ENCODE data around the gene RIT2.

Gene RIT2

DNA sequence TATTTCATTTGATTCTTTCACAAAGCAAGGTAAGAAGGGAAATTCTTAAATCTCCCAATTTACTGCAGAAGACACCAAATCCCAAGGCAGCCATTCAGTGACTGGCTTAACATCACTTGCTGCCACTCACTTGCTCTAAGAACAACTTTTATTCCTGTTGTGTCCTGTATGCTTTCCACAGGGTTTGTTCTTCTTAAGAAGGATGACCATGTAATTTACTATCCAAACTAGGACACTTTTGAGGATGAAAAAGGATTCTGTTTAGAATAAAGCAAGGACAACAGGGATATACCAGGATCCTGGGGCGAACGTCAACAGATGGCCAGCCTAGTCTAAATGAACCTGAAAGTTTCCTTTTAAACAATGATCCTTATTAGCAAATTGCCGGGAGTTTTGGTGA is 34.8 kb downstream of the RIT2 start:
- DNase-seq: no peak

GRCh38 chr18:43079422-43079821 is 36.1 kb downstream of the RIT2 start:
- no peak for DNase-seq

GRCh38 chr18:43078478-43079092 is 36.9 kb downstream of the RIT2 start:
- DNase-seq: no peak

DNA sequence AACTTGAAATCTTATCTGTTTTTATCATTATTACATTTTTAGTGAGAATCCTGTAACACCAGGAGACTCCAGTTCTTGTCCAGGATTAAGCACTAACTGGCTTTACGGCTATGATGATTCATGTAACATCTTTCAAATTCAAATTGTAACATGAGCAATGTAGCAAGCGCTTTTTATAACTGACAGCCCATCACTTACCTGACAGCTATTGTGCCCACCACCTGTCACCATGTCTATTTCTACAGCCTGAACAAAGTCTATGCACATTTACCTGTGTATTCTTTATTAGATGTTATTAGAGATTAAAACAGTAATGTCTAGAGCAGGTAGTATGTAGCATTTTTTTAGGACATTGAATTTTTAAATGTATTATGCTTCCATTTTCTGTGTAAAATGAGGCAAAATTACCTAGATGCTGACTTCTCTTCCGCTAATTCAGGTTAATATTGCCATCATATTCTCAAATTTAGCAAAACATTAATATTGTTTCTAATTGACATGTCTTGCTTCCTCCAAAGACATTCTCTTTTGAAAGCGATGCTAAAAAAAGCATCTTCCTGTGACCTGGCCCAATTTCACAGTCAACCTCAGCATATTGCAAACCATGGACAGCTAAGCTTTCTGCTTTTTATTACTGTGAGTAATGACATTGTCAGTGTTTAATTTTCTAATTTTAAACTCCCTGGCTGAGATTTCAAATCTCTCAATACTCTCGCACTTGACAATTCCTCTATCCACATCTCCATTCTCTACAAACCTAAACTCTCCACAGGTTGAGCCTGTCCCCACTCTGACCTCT is 37.8 kb downstream of the RIT2 start:
- DNase-seq: no peak

- DNase-seq: no peak
Measured at GRCh38 chr18:43073771-43074170, 41.7 kb downstream of the RIT2 start.

DNA sequence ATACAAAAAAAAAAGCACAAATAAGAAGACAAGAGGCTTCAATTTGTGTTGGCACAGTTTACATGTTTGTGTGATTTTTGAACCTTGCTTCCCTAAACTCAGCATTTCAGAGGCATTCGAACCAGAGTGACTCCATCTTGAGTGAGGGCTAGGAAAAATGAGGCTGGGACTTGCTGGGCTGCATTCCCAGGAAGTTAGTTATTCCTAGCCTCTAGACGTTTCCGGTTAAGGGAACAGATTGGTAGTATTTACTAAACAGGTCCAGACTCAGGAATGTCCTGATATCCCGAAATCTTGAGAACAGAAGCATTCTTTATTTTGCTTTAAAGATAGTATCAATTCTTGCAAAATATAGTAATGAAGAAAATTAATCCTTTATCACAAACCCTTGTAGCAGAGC is 46.7 kb downstream of the RIT2 start:
- DNase-seq: no peak

- no peak for DNase-seq
Measured at GRCh38 chr18:43067570-43067969, 47.9 kb downstream of the RIT2 start.

- DNase-seq: no peak
Measured at GRCh38 chr18:43061816-43062215, 53.7 kb downstream of the RIT2 start.

DNA sequence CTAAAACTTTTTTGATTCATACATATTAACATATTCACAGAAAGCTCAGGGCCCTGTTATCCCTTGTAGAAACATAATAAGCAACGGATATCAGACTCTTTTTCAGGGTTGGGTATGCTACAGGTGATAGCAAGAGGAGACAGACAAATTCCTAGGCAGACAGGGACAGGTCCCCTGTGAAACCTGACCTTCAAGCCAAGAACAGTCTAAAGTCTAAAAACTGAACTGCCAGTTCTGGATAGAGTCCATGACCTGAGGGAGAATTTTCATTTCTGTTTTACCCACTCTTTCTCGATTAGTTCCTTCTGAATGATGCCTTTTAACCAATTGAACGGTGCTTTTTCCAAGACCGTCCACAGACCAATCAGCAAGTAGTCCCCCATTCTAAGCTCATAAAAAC is 54.2 kb downstream of the RIT2 start:
- DNase-seq: no peak

DNA sequence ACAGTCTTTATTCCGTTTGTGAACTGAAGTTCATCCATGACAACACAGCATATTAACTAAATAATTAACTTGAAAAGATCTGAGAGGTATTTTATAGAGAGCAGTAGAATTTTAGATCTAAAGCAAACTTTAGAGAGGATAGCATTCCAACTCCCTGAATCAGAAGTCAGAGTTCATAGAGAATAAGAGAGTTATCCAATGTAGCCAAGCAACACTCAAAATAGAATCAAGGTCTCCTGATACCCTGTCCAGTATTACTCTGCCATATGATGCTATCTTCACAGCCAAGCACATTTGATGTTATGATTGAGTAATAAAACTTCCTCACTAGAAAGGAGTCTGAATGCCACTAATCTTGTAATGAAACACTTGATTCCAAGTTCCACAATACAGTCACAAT is 55.5 kb downstream of the RIT2 start:
- DNase-seq: no peak

- no peak for DNase-seq
Measured at GRCh38 chr18:43054815-43055519, 60.5 kb downstream of the RIT2 start.

- no peak for DNase-seq
Measured at GRCh38 chr18:43049021-43049420, 66.5 kb downstream of the RIT2 start.

- DNase-seq: no peak
Measured at GRCh38 chr18:43046322-43046721, 69.2 kb downstream of the RIT2 start.

- DNase-seq: no peak
Measured at GRCh38 chr18:43043626-43044025, 71.9 kb downstream of the RIT2 start.

GRCh38 chr18:43040281-43040680 is 75.2 kb downstream of the RIT2 start:
- DNase-seq: no peak

DNA sequence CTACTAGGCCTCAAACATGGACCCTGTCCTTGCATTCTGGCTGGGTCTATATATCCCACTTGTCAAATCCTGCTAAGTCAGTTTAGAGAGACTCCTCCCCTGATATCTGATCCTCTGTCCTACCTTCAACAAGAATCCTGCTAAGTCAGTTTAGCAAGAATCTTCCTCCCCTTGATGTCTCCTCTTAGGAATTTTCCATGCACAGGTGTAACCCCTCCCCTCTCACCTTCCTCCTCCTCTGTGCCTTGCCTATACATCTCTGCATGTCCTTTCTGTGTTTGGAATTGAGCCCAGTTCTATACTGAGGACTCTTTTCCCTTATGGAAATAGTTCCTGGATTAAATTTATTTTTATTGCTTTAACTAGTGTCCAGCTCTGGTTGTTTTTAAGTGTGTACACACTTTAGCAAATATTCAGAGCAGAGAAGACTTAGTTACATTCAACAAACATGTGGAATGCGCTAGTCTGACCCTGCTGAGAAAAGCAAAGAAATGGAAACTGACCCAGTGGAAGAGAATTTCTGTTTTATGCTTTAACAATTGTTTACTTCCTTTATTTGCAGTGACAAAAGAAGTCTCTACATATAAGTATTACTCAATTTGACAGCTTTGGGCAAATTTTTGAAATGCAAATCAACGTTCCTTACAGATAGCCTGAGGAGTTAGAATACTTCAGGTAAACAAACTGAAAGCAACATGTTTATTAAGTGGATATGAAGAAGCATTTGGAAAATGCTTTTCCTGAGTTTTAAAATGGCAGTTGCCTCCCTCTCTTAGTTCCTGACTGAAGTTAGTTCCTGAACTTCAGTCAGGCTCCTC is 80.6 kb downstream of the RIT2 start:
- no peak for DNase-seq

DNA sequence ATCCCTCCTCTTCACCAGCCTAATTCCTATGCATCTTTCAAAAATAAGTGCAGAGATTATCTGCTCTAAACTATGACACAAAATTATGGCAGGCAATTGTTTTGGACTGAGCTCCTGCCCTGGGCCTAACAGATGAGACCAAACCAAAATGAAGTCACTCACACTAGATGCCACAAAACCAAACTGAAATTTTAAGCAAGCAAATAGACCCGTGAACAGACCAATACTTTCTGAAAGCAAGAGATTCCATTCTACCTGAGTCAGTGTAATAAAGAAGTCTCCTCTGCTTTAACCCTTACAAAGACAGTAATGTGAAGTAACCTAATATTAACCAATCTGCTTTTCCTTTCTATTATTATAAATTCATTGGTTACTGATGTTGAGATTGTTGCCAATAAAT is 84.3 kb downstream of the RIT2 start:
- DNase-seq: no peak

DNA sequence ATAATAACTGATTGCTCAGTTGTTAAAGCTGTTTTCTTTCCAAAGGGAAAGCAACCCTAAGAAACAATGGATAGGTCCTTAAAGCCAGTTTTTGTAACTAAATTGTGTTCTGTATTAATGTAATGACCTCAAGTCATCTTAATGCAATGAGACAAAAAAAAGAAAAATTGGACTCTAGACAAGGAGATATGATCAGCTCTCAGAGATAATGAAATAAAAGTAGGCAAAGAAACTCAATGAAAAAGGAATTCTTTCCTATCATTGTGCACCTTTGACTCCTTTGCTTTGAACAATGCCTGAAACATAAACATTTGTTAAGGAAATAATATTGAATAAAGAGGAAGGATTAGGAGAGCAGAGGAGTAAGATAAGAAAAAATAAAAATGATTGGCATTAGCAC is 86.1 kb downstream of the RIT2 start:
- DNase-seq: no peak

- DNase-seq: no peak
Measured at GRCh38 chr18:43022874-43023273, 92.6 kb downstream of the RIT2 start.

- no peak for DNase-seq
Measured at GRCh38 chr18:43017622-43018021, 97.9 kb downstream of the RIT2 start.

DNA sequence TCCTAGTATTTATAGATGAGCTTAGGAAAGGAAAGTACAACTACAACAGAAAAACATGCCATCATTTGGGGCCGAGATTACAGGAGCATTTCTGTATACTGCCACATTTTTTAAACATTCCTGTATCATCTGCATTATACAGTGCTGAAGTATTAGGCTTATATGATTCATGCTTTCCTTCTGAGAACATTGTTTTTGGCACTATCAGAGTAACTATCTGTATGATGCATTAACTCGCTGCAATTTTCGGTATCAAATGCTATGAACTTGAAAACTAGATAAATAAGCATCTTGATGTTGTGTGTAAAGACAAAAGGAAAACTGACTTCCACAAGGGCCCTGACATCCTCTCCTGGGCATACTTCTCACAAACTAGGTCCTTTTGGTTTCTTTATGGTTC is 102.0 kb downstream of the RIT2 start:
- DNase-seq: no peak

- no peak for DNase-seq
Measured at GRCh38 chr18:43012951-43013350, 102.5 kb downstream of the RIT2 start.

- DNase-seq: no peak
Measured at GRCh38 chr18:43010611-43011010, 104.9 kb downstream of the RIT2 start.

All from NCI-H2029 treated with DMSO at 0.1 percent for 48 hours (cell line).